Stimulated activated CD4-positive, alpha-beta T cell treated with anti-CD3 and anti-CD28 coated beads, TNF-alpha, amount 100 ng/mL, for 1 hour (primary cell): ENCODE data around the gene TMEM154.

ENCODE experiments used
- DNase-seq, 3 donors: peaks; one replicate each; pipeline ENCODE4 v3.0.0-alpha.2; 2020; ENCODE audit warnings: low read depth in 3 of 3, low spot score in 1 of 3

TMEM154 gene

DNA sequence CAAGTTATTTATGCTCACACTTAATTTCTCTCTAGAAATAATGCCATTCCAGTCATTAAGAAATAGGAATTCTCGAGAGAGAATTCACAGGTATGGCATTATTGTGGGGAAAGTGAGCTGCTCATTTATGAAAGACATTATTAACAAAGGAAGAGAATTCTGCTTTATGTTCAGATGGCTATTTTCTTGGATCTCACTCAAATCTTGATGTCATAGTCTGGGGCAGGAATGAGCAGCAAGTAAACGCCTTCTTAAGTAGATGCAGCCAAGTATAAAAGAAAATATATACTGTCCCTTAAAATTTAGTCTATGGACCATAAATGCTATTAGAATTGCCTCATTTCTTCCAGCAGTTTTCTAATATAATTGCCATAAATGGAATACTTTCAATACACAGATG, 85.7 kb downstream of the TMEM154 start:
- DNase-seq = no peak

DNA sequence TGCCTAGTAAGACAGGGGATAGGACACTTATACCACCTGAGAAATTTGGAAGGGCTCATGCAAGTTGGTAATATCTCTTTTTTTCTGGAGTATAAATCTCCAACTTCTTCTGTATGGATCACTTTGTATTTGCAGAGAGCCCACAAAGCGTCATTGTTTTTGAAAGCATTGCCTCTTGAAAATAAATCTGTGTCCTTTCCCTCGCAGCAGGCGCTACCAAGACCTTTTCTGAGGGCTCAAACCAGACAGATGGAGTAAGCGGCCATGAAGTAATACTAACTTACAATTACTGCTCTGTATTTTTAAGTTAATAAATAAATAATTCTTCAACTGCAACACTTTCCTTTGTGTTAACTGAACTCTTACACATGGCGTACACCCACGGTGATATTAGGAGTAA, 87.9 kb downstream of the TMEM154 start:
- no peak for DNase-seq

GRCh38 chr4:152591396-152591795, 88.4 kb downstream of the TMEM154 start:
- DNase-seq = no peak

DNA sequence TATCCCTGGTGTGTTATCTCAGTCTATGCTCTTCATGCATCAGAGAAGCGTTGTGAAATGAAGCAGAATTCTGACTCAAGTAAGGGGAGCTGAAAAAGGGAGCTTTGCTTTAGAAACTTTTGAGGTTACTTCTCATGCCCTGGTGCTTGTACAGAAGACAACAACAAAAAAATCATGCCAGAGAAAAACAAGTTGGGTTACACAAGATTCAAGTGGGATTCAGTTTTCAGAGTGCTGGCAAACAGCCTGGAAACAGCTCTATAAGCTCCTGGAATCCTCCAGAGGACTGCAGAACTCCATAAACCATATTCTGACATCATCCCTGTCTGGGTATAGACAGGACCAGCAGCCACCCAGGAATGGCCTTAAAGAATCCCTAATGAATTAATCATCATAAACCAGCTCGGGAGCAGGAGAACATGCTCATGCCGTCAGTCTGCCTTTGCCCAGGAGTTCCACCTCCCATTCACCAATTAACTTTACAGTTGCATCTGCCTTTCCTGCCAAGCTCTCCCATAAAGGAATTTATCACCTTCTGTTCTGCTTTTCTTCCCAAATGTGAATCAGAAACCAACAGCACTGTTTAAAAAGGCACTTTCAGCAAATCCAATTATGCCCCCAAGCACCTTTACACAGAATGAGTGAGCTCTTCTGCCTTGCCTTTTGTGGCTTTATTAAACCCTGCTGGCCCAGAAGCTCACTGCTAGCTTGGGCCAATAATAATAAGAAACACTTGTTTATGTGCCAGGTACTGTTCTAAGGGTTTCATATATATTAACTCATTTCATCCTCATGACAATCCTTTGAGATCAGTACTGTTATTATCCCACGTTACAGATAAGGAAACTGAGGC, 89.4 kb downstream of the TMEM154 start:
- DNase-seq = no peak

DNA sequence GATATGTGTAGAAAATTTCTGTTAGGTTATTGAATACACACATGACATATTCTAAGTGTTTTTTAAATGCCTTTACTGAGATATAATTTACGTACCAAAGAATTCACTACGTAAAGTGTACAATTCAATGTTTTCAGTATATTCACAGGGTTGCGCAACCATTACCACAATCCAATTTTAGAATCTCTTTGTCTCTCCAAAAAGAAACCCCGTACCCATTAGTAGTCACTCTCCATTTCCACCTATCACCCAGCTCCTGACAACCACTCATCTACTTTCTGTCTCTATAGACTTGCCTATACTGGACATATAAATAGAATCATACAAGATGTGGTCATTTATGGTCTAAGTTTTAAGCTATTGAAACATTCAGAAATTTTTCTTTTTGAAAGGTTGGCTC, 90.9 kb downstream of the TMEM154 start:
- no peak for DNase-seq

DNA sequence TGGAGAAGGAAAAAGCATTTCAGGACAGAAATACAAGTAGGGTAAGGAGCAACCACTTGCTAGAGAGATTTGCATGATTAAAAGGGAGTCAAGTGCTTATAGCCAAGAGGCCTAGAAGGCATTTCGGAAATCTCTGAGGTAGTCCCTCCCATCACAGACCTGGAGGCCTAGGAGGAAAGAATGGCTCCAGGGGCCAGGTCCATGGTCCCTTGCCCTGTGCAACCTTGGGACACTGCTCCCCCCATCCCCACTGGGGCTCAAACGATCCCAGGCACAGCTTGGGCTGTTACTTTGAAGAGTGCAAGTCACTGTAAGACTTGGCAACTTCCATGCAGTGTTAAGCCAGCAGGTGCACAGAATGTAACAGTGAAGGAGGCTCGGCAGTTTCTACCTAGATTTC, 92.7 kb downstream of the TMEM154 start:
- no peak for DNase-seq

GRCh38 chr4:152586668-152587067, 93.1 kb downstream of the TMEM154 start:
- DNase-seq = no peak

DNA sequence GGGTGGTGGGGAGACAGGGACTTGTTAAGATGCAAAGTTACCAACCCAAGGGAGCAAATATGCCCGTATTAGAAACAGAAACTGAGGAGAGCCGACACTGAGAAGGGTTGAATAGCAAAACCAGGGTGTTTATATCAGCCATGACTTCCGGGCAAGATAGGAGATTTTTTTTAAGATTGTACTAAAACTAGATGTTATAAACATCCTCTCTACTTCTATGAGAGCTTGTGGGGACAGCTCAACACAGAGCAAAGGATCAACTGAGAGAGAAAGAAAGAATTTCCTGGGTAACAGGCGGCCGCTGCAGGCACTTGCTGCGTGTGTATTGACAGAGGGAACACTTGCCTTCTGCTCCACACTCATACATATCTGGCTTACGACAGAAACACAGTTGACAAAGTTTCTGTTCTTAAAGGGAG, 94.8 kb downstream of the TMEM154 start:
- no peak for DNase-seq

DNA sequence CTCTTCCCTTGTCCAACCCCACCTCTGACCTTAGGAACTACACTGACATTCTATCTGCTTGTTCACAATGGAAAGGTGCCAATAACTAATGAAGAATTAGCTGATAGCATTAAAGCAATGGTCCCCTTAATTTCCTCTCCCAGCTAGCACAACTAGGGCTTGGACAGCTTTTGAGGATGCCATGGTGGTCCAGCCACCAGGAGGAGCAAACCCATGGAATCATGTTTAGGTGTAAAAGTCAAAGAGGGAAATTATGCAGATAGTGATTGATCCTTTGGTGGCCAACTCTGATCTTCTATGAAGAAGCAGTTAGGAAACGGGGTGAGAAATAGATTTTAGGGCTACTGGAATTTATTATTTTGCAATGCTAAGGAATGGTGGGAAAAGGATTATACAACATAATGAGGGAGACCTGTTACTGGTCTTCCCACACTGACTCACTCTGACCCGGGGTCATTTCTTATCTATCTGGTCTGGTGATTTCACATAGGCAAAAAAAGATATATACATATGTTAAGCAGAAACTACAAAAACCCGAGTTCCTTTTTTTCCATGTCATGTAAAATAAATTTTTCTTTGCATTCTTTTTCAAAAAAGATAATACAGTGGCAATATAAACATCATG, 98.1 kb downstream of the TMEM154 start:
- no peak for DNase-seq

DNA sequence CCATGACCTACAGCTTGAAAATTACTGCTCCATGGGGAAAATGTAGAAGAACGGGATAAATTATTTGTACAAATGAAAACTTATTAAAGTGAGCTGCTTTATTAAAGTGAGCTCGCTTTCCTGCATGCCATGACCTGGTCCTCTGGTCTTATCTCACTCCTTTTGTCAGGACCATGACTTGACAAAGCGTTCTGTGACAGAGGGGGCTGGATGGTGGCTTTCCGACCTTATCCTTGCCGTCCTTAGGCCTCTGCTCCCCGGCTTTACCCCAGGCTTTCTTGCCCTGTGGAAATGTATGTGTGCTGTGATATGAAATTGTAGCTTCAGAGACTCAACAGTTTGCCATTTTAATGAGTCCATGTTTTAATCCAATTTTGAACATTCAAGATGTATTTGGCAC, 99.9 kb downstream of the TMEM154 start:
- no peak for DNase-seq

DNA sequence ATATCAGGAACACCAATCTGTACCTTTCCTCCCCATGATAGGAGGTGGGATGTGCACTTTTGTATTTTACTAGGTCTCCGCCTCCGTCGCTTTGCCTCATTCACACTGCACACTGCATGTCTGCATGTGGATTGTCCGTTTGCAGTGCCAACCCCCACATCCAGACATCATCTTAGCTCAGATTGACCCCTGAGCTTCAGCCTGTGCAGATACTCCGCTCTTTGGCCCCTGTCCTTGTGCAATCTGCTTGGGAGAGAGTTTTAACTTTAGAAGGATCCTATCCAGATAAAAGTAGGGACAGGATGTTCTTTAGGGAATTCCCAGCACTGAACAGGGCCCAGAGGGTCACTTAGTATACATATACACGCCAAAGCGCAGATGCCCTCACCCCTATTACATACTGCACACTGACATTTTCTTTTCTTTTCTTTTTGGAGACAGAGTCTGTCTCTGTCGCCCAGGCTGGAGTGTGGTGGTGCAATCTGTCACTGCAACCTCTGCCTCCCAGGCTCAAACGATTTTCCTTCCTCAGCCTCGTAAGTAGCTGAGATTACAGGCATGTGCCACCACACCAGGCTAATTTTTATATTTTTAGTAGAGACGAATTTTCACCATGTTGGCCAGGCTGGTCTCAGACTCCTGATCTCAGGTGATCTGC, 100.6 kb downstream of the TMEM154 start:
- no peak for DNase-seq

- DNase-seq = no peak
Measured at GRCh38 chr4:152578670-152579069, 101.1 kb downstream of the TMEM154 start.

- DNase-seq = no peak
Measured at GRCh38 chr4:152577708-152578396, 101.9 kb downstream of the TMEM154 start.

DNA sequence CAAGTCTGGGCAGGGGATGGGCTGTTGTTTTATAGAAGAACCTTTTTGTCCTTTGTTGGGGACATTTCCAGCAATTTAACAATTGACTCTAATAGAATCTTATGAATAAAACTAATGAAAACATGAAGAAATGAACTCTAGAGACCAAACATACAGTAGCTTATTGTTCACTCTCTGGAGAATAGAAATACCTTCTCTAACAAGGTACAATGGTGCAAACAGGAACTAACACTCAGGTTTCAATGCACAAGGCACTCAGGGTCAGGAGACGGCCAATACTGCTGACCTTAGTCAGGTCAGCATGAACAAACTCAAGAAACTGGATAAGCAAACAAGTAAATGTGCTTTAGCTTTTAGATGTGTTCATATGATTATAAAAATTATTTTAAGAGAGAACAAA, 104.3 kb downstream of the TMEM154 start:
- DNase-seq = no peak

DNA sequence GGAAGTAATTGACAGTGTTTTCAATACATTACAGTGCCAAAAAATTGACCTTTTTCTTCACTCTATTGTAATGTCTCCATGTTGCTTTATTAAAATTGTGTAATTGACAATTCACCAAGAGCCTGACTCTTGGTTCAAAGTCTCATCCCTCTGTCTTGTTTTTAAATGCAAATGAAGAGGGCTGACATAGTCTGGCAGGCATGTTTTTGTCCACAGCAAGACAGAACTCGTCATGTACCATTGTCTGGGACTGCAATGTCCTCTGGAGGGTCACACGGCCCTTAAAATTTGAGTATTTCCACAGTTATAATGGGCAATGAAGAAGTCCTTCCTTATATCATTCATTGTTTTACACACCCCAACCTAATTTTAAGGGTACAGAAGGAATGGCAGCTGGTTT, 105.9 kb downstream of the TMEM154 start:
- DNase-seq = no peak

- DNase-seq = no peak
Measured at GRCh38 chr4:152572417-152573086, 107.2 kb downstream of the TMEM154 start.

DNA sequence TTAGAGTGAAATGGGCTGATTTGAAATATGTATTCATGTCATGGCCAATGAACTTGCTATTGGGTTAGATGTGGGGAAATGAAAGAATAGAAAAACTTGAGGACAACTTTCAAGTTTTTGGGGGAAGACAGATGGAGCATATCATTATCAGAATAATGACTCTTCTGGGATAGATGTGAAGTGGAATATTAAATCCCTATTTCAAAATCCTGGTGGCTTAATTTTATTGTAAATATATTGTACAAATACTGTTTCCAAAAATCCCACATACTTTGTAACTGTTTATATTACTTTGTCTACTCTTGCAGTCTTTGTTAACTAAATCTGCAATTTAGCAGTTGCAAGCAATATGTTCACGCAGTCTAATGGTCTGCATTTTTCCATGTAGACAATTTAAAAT, 108.0 kb downstream of the TMEM154 start:
- DNase-seq = no peak

GRCh38 chr4:152571296-152571695, 108.5 kb downstream of the TMEM154 start:
- no peak for DNase-seq
